HCT116 (cell line): ENCODE results near the gene MEOX1. TPM values are rescaled to one million over a fixed set of nuclear protein-coding genes. Genes with fewer than 3 reads are reported as not detected.

Source experiments
- ATAC-seq: fragments of 200-7000 bp; cut with Tn5 transposase; 2 replicates; pipeline ENCODE4 v1.9.1; 2020; ENCODE audit warnings: mild to moderate bottlenecking, moderate library complexity
- Bru-seq: library from RNA; stranded (reverse); fragments of 400-500 nt; gene quantifications from one replicate; lab custom pipeline; 2021; lab: Mats Ljungman, UMichigan
- BruChase-seq, 2 experiments: library from RNA; stranded (reverse); fragments of 400-500 nt; gene quantifications; one replicate each; lab custom pipeline; 2021; lab: Mats Ljungman, UMichigan
- BruUV-seq: library from RNA; stranded (reverse); fragments of 400-500 nt; replicated peaks from 2 replicates; lab custom pipeline; 2021; lab: Mats Ljungman, UMichigan
- CTCF ChIA-PET: fragments of 300-600 bp; sonication (Branson Sonifier 250); formaldehyde crosslinking; loops from one replicate; lab custom pipeline; 2021; ENCODE audit warnings: antibody characterized with exemption; lab: Charles Lee
- POLR2A ChIA-PET: fragments of 300-600, 350-600 bp; sonication (Branson Sonifier 250); formaldehyde crosslinking; loops from one replicate; lab custom pipeline; 2021; ENCODE audit warnings: antibody characterized with exemption; lab: Charles Lee
- RAD21 ChIA-PET, 2 experiments: fragments of 300-600 bp; sonication (Branson Sonifier 250); formaldehyde crosslinking; loops; one replicate each; lab custom pipeline; 2023; ENCODE audit warnings: low total read pairs in 2 of 2; ENCODE audit not compliant: uncharacterized antibody in 2 of 2, unreplicated experiment in 2 of 2, low non-redundant PET in 1 of 2; lab: Charles Lee
- DNase-seq: peaks from one replicate; pipeline ENCODE4 v3.0.0-alpha.2; 2010; ENCODE audit warnings: low read depth, low spot score
- H2AFZ ChIP-seq: fragments of 200-600 bp; shearing (Covaris generic), sonication (generic); 2 replicates; pipeline ENCODE4 v1.6.1; 2017; ENCODE audit warnings: low read depth, mixed run types, mixed read lengths, antibody characterized with exemption, low read length; ENCODE audit not compliant: poor library complexity, severe bottlenecking
- H3K27ac ChIP-seq: 2 replicates; pipeline ENCODE4 v1.5.1; 2012; ENCODE audit warnings: low read depth, low read length
- H3K27me3 ChIP-seq: fragments of 200-600 bp; sonication (generic); 2 replicates; pipeline ENCODE4 v1.6.1; 2016; ENCODE audit warnings: mixed run types, low read length, mixed read lengths; ENCODE audit not compliant: insufficient read depth
- H3K36me3 ChIP-seq, 2 experiments: fragments of 200-500 bp in 1 of 2; fragments of 200-600 bp in 1 of 2; sonication (Bioruptor generic) in 1 of 2; sonication (generic) in 1 of 2; 2 replicates each; pipeline versions ENCODE4 v1.5.1 to v1.6.1; 2014 to 2016; ENCODE audit warnings: low read length in 2 of 2, inconsistent platforms in 1 of 2, mixed read lengths in 1 of 2, mixed run types in 1 of 2; ENCODE audit not compliant: insufficient read depth in 2 of 2, control insufficient read depth in 1 of 2
- H3K4me1 ChIP-seq, 2 experiments: fragments of 200-600 bp in 1 of 2; sonication (generic) in 1 of 2; 2 replicates each; pipeline versions ENCODE4 v1.5.1 to v1.6.1; 2012 to 2017; ENCODE audit warnings: low read length in 2 of 2, inconsistent platforms in 1 of 2, mild to moderate bottlenecking in 1 of 2, mixed read lengths in 1 of 2, mixed run types in 1 of 2, moderate library complexity in 1 of 2; ENCODE audit not compliant: insufficient read depth in 2 of 2, control insufficient read depth in 1 of 2
- H3K4me2 ChIP-seq: fragments of 200-600 bp; sonication (generic); 2 replicates; pipeline ENCODE4 v1.6.1; 2017; ENCODE audit warnings: mixed run types, low read length, mixed read lengths
- H3K4me3 ChIP-seq, 2 experiments: fragments of 200-600 bp in 1 of 2; sonication (generic) in 1 of 2; replicated peaks in 1 of 2; 2 replicates each; pipeline ENCODE4 v1.5.1; 2011 to 2016; ENCODE audit warnings: low read length in 2 of 2, control low read depth in 1 of 2, low read depth in 1 of 2, mild to moderate bottlenecking in 1 of 2, mixed read lengths in 1 of 2, mixed run types in 1 of 2
- H3K79me2 ChIP-seq: fragments of 200-600 bp; sonication (generic); 2 replicates; pipeline ENCODE4 v1.6.1; 2017; ENCODE audit warnings: mild to moderate bottlenecking, mixed run types, low read length, moderate library complexity, mixed read lengths; ENCODE audit not compliant: insufficient read depth
- H3K9ac ChIP-seq: fragments of 200-600 bp; sonication (generic); 2 replicates; pipeline ENCODE4 v1.6.1; 2016; ENCODE audit warnings: low read length, mixed read lengths
- H3K9me2 ChIP-seq: fragments of 200-600 bp; sonication (generic), shearing (Covaris generic); 2 replicates; pipeline ENCODE4 v1.6.1; 2017; ENCODE audit warnings: mixed run types, mild to moderate bottlenecking, moderate library complexity; ENCODE audit not compliant: insufficient read depth
- H3K9me3 ChIP-seq, 2 experiments: fragments of 200-500 bp in 1 of 2; fragments of 200-600 bp in 1 of 2; sonication (Bioruptor generic) in 1 of 2; sonication (generic) in 1 of 2; 2 replicates each; pipeline ENCODE4 v1.6.1; 2014 to 2017; ENCODE audit warnings: low read length in 2 of 2, mixed read lengths in 2 of 2, inconsistent platforms in 1 of 2, low read depth in 1 of 2, mild to moderate bottlenecking in 1 of 2, mixed run types in 1 of 2, moderate library complexity in 1 of 2; ENCODE audit not compliant: control insufficient read depth in 1 of 2, insufficient read depth in 1 of 2
- H4K20me1 ChIP-seq: fragments of 200-600 bp; sonication (generic), shearing (Covaris generic); 2 replicates; pipeline ENCODE4 v1.6.1; 2017; ENCODE audit warnings: mixed run types, mild to moderate bottlenecking, moderate library complexity; ENCODE audit not compliant: insufficient read depth
- ATF3 ChIP-seq: IDR thresholded peaks from 2 replicates; pipeline ENCODE4 v1.6.1; 2012
- CBX3 ChIP-seq: IDR thresholded peaks from 2 replicates; pipeline ENCODE4 v1.6.1; 2012; ENCODE audit warnings: low read depth
- EGR1 ChIP-seq: IDR thresholded peaks from 2 replicates; pipeline ENCODE4 v1.6.1; 2012; ENCODE audit warnings: low read depth
- ELF1 ChIP-seq: IDR thresholded peaks from 2 replicates; pipeline ENCODE4 v1.6.1; 2012; ENCODE audit warnings: low read depth, borderline replicate concordance
- EZH2 ChIP-seq: fragments of 200-600 bp; sonication (generic); IDR thresholded peaks from 2 replicates; pipeline ENCODE4 v1.6.1; 2017; ENCODE audit warnings: antibody characterized with exemption, mixed run types
- FOSL1 ChIP-seq: IDR thresholded peaks from 2 replicates; pipeline ENCODE4 v1.6.1; 2012; ENCODE audit warnings: low read depth
- MAX ChIP-seq: IDR thresholded peaks from 2 replicates; pipeline ENCODE4 v1.6.1; 2012
- POLR2A ChIP-seq: IDR thresholded peaks from 2 replicates; pipeline ENCODE4 v1.7.0; 2011; ENCODE audit warnings: borderline replicate concordance; ENCODE audit not compliant: insufficient read depth, insufficient read length; ENCODE audit errors: extremely low read depth
- POLR2AphosphoS5 ChIP-seq: IDR thresholded peaks from 2 replicates; pipeline ENCODE4 v1.6.1; 2011; ENCODE audit warnings: mild to moderate bottlenecking, low read depth, low read length, moderate library complexity
- REST ChIP-seq: IDR thresholded peaks from 2 replicates; pipeline ENCODE4 v1.6.1; 2012; ENCODE audit warnings: low read depth
- SP1 ChIP-seq: IDR thresholded peaks from 2 replicates; pipeline ENCODE4 v1.6.1; 2012; ENCODE audit warnings: low read depth
- YY1 ChIP-seq: IDR thresholded peaks from 2 replicates; pipeline ENCODE4 v1.6.1; 2011; ENCODE audit warnings: low read length, low read depth, moderate library complexity, mild to moderate bottlenecking; ENCODE audit not compliant: insufficient replicate concordance; ENCODE audit errors: extremely low read depth
- ZFX ChIP-seq: fragments of 450-650 bp; IDR thresholded peaks from 2 replicates; pipeline ENCODE4 v1.6.1; 2017
- ZNF274 ChIP-seq: fragments of 200-500 bp; sonication (Bioruptor generic); IDR thresholded peaks from 2 replicates; pipeline ENCODE4 v1.6.1; 2014; ENCODE audit warnings: mild to moderate bottlenecking, low read depth, low read length, inconsistent platforms
- intact Hi-C: fragments of 100-400 bp; cut with micrococcal nuclease; formaldehyde crosslinking; loops from 2 replicates; pipeline ENCODE4 v1.10.0; 2022
- long read RNA-seq: library from polyadenylated mRNA; unstranded; transcript quantifications from one replicate; pipeline ENCODE4 v2.0.0, GENCODE V29; 2021; ENCODE audit not compliant: unreplicated experiment
- polyA plus RNA-seq: library from polyadenylated mRNA; unstranded; fragments of >200 nt; gene quantifications from 2 replicates; pipeline ENCODE4 v1.2.1, GENCODE V29; 2012; ENCODE audit warnings: missing spikeins
- total RNA-seq: library from RNA; stranded (reverse); gene quantifications from one replicate; pipeline ENCODE4 v1.2.1, GENCODE V29; 2021; ENCODE audit not compliant: unreplicated experiment

The MEOX1 gene
- total RNA-seq (not detected), Bru-seq, nascent RNA (not detected), BruChase-seq, experiment 1, labeled RNA remaining after a 6-hour chase (not detected), BruChase-seq, experiment 2, labeled RNA remaining after a 2-hour chase (not detected)
- 0.05 TPM in 1 of 2 replicates, not detected in the other for polyA plus RNA-seq
- long read RNA-seq, partial matches to known transcripts, result 1 of 1 reads
- long read RNA-seq, other reads (novel, unspliced or antisense), result 0 of 1 reads

- POLR2A ChIA-PET, result no interaction called here
- peak within 1 kb of the TSS; percentile 50 for H3K4me2 ChIP-seq
- DNase-seq, result no peak
- H3K9me3 ChIP-seq, result no peaks in the 10 kb centered on the region
- H2AFZ ChIP-seq, result no peak within 1 kb of the TSS
- no peaks in the 10 kb centered on the region for H4K20me1 ChIP-seq
- H3K4me3 ChIP-seq, result no peak within 1 kb of the TSS
- intact Hi-C loops, result no loop called here
- no peaks in the 10 kb centered on the region for H3K79me2 ChIP-seq
- H3K27me3 ChIP-seq, result no peaks in the 10 kb centered on the region
- CTCF ChIA-PET, result no interaction called here
- RAD21 ChIA-PET, result no interaction called here
- TF ChIP-seq ZNF274, result no peak
- no peak for TF ChIP-seq ATF3
- TF ChIP-seq POLR2AphosphoS5, result no peak
- no peak for TF ChIP-seq EGR1
- TF ChIP-seq YY1, result no peak
- TF ChIP-seq ELF1, result no peak
- TF ChIP-seq ZFX, result no peak
- TF ChIP-seq EZH2, result no peak
- 0 out of 2 replicates have a peak, but pooled peaks have one; percentile 16 for TF ChIP-seq SP1
- peaks cover 2 to 9% of the 10 kb centered on the region in 2 experiments; a peak in 3 of 4 replicates for H3K4me1 ChIP-seq
- no peaks in the 10 kb centered on the region for H3K36me3 ChIP-seq
- H3K9ac ChIP-seq, result no peak within 1 kb of the TSS
- ATAC-seq, result peak; percentile 75
- no peak within 1 kb of the TSS for H3K27ac ChIP-seq
- no peaks in the 10 kb centered on the region for H3K9me2 ChIP-seq
- BruUV-seq, result no TSS peak
Measured at GRCh38 chr17:43661699-43662412, at the start of gene MEOX1. Gene MEOX1 (minus strand): TSS chr17:43661922. CDS start chr17:43661534, 388 bp downstream.

- H3K9ac ChIP-seq, result no peak overlapping the region
- RAD21 ChIA-PET, result no interaction called here
- TF ChIP-seq POLR2AphosphoS5 (no peak), REST (no peak), CBX3 (no peak), FOSL1 (no peak), MAX (no peak), POLR2A (no peak), ZNF274 (no peak), ZFX (no peak)
Measured at GRCh38 chr17:43710101-43710500, 48.4 kb upstream of the MEOX1 start.

More at GRCh38 chr17:43710101-43710500, 48.4 kb upstream of the MEOX1 start:
- H3K9me3 ChIP-seq, result no peaks in the 10 kb centered on the region
- H3K36me3 ChIP-seq, result no peaks in the 10 kb centered on the region
- no peak overlapping the region for H3K4me3 ChIP-seq
- H3K4me2 ChIP-seq, result no peak overlapping the region
- POLR2A ChIA-PET, result no interaction called here
- no peaks in the 10 kb centered on the region for H3K27me3 ChIP-seq
- intact Hi-C loops, result no loop called here
- no peaks in the 10 kb centered on the region for H3K79me2 ChIP-seq
- ATAC-seq, result no peak
- no TSS peak for BruUV-seq
- H3K27ac ChIP-seq, result no peak overlapping the region
- H3K9me2 ChIP-seq, result no peaks in the 10 kb centered on the region
- no peak for DNase-seq
- no peaks in the 10 kb centered on the region for H4K20me1 ChIP-seq
- H3K4me1 ChIP-seq, result peaks cover 0 to 18% of the 10 kb centered on the region in 2 experiments; a peak in 1 of 4 replicates
- H2AFZ ChIP-seq, result no peak overlapping the region
- CTCF ChIA-PET, result no interaction called here
